IgD-negative memory B cell (primary cell): Measurements from ENCODE around the gene SLAIN1. TPM values are rescaled to one million over a fixed set of nuclear protein-coding genes. Genes with fewer than 3 reads are reported as not detected.

ENCODE experiments used
- H3K27ac Mint-ChIP-seq, 3 donors: one replicate each; pipeline ENCODE4 v1.8.0; 2020 to 2022; ENCODE audit warnings: mild to moderate bottlenecking in 3 of 3, mixed read lengths in 3 of 3, moderate library complexity in 1 of 3
- H3K27me3 Mint-ChIP-seq: one replicate; pipeline ENCODE4 v1.8.0; 2021; ENCODE audit warnings: mixed read lengths
- H3K36me3 Mint-ChIP-seq: one replicate; pipeline ENCODE4 v1.8.0; 2020; ENCODE audit warnings: mild to moderate bottlenecking, mixed read lengths
- H3K4me1 Mint-ChIP-seq, 3 donors: one replicate each; pipeline ENCODE4 v1.8.0; 2020 to 2022; ENCODE audit warnings: mixed read lengths in 3 of 3, mild to moderate bottlenecking in 1 of 3
- H3K4me3 Mint-ChIP-seq, 4 donors: one replicate each; pipeline ENCODE4 v1.8.0; 2020 to 2022; ENCODE audit warnings: mild to moderate bottlenecking in 4 of 4, mixed read lengths in 4 of 4, moderate library complexity in 3 of 4
- H3K9me3 Mint-ChIP-seq, 3 donors: one replicate each; pipeline ENCODE4 v1.8.0; 2020 to 2021; ENCODE audit warnings: mixed read lengths in 3 of 3, mild to moderate bottlenecking in 1 of 3
- polyA plus RNA-seq: library from polyadenylated mRNA; unstranded; fragments of 300-500 nt; fragmentation: Illumina TruSeq; gene quantifications from one replicate; pipeline ENCODE4 v1.2.3, GENCODE V29; 2021

SLAIN1 gene
- polyA plus RNA-seq, 1 donor from 2014 or later, result 7.7 TPM

DNA sequence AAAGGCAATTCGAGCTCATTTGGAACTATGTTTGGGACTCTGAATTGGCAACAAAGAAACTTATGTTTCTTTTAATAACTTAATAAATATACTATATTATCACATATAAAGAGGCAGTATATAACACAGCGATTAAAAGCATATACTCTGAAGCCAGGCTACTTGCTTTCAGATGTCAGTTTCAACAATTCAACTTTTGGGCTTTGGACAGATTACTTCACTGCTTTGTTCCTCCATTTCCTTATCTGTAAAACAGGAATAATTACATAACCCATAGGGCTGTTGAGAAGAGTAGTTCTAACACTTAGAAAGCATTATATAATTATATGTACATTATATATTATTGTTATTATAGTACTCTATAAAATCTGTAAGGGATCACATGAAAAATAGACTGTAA, 113.9 kb downstream of the SLAIN1 start:
- peaks cover 2% of the 10 kb centered on the region for H3K36me3 Mint-ChIP-seq
- no peaks in the 10 kb centered on the region for H3K4me1 Mint-ChIP-seq
- no peak overlapping the region for H3K4me3 Mint-ChIP-seq
- no peak overlapping the region for H3K27ac Mint-ChIP-seq
- no peaks in the 10 kb centered on the region for H3K27me3 Mint-ChIP-seq
- H3K9me3 Mint-ChIP-seq, result no peaks in the 10 kb centered on the region

GRCh38 chr13:77811981-77812380, 114.5 kb downstream of the SLAIN1 start:
- Mint-ChIP-seq H3K4me3 (no peak overlapping the region), H3K4me1 (no peaks in the 10 kb centered on the region), H3K9me3 (no peaks in the 10 kb centered on the region), H3K27ac (no peak overlapping the region), H3K27me3 (no peaks in the 10 kb centered on the region), H3K36me3 (peaks cover 2% of the 10 kb centered on the region)

Other genes starting within 250 kb of the SLAIN1 start
- not detected for gene SCEL, start 162.0 kb upstream of the SLAIN1 start, polyA plus RNA-seq
- not detected for gene EDNRB, start 221.1 kb downstream of the SLAIN1 start, polyA plus RNA-seq